Measurements from ENCODE around the gene CDKAL1. TPM values are rescaled to one million over a fixed set of nuclear protein-coding genes. Genes with fewer than 3 reads are reported as not detected.

CDKAL1 gene
- total and polyA plus RNA-seq, 2 experiments from 2014 or later = 12.2 to 13.7 TPM

GRCh38 chr6:21064756-21065340 lies 530.6 kb downstream of the CDKAL1 start:
- Histone ChIP-seq H3K27ac (no peak overlapping the region), H3K4me3 (no peak overlapping the region), H3K27me3 (no peaks in the 10 kb centered on the region), H3K9me3 (ENCODE audit: low read depth) (peaks cover 4% of the 10 kb centered on the region), H3K36me3 (no peaks in the 10 kb centered on the region), H3K4me1 (ENCODE audit: low read depth) (no peaks in the 10 kb centered on the region)
- DNase-seq (ENCODE audit: low read depth in 1 of 2, low spot score in 1 of 2) = peak in 1 of 2 donors; percentile 72
- TF ChIP-seq CTCF (IDR thresholded peaks at IDR 0.05; ENCODE audit: low read depth, low read length) = no peak

- TF ChIP-seq CTCF (IDR thresholded peaks at IDR 0.05; ENCODE audit: low read depth, low read length) = no peak
- Histone ChIP-seq H3K27ac (no peak overlapping the region), H3K4me3 (no peak overlapping the region), H3K27me3 (no peaks in the 10 kb centered on the region), H3K4me1 (ENCODE audit: low read depth) (no peaks in the 10 kb centered on the region), H3K9me3 (ENCODE audit: low read depth) (no peaks in the 10 kb centered on the region), H3K36me3 (no peaks in the 10 kb centered on the region)
- DNase-seq (ENCODE audit: low read depth in 1 of 2, low spot score in 1 of 2) = peak in 1 of 2 donors; percentile 14
Observed at GRCh38 chr6:21067521-21067920, 533.3 kb downstream of the CDKAL1 start.

- Histone ChIP-seq H3K4me3 (no peak overlapping the region), H3K36me3 (no peaks in the 10 kb centered on the region), H3K4me1 (ENCODE audit: low read depth) (no peaks in the 10 kb centered on the region), H3K27me3 (no peaks in the 10 kb centered on the region), H3K9me3 (ENCODE audit: low read depth) (no peaks in the 10 kb centered on the region), H3K27ac (no peak overlapping the region)
- DNase-seq (ENCODE audit: low read depth in 1 of 2, low spot score in 1 of 2) = peak in 1 of 2 donors; percentile 13
- no peak for TF ChIP-seq CTCF (IDR thresholded peaks at IDR 0.05; ENCODE audit: low read depth, low read length)
Observed at GRCh38 chr6:21070620-21071019, 536.4 kb downstream of the CDKAL1 start.

DNA sequence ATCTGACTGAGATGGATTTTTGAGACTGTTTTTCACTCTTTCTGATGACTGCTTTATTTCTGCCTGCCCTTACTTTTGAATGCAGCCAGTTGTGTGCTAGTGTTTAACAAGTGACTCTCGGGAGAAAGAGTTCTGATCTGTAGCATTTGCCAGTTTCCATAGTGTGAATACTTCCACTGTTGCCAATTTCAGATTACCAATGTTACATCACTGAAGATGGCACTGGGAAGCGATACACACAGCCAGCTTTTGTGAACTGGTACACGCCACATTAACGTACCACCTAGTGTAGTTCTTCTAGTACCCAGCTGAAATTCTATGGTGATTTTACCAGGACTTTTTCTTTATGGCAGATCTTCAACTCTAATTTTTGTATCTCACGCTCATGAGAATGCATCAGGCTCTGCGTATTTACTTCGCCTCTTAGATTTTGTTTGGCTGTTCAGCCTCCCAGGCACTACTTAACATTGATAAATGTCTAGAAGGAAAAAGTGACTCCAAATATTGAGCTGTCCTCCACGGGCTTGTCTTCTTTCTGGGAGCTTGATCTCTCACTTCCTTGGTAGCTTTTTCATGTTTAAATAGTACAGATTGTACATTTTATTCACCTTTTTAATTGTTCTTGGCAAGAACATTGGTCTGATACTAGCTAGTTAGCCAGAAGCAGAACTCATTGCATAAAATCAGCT lies 537.7 kb downstream of the CDKAL1 start:
- Histone ChIP-seq H3K27me3 (no peaks in the 10 kb centered on the region), H3K9me3 (ENCODE audit: low read depth) (no peaks in the 10 kb centered on the region), H3K36me3 (no peaks in the 10 kb centered on the region), H3K4me1 (ENCODE audit: low read depth) (no peaks in the 10 kb centered on the region), H3K27ac (no peak overlapping the region), H3K4me3 (no peak overlapping the region)
- no peak for TF ChIP-seq CTCF (IDR thresholded peaks at IDR 0.05; ENCODE audit: low read depth, low read length)
- no peak for DNase-seq (ENCODE audit: low read depth in 1 of 2, low spot score in 1 of 2)

DNA sequence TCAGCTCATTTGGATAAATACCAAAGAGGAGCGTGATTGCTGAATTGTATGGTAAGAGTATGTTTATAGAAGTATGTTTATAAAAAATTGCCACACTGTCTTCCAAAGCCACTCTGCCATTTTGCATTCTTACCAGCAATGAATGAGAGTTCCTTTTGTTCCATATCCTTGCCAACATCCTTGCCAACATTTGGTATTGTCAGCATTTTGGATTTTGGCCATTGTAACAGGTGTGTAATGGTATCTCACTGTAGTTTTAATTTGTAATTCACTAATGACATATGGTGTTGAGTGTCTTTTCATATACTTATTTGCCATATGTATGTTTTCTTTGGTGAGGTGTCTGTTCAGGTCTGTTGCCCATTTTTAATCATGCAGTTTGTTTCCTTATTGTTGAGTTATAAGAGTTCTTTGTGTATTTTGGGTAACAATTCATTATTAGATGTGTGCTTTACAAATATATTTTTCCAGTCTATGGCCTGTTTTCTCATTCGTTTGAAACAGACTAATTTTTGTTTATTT lies 539.1 kb downstream of the CDKAL1 start:
- H3K36me3 ChIP-seq = no peaks in the 10 kb centered on the region
- H3K27me3 ChIP-seq = no peaks in the 10 kb centered on the region
- TF ChIP-seq CTCF (IDR thresholded peaks at IDR 0.05; ENCODE audit: low read depth, low read length) = no peak
- no peak overlapping the region for H3K4me3 ChIP-seq
- DNase-seq (ENCODE audit: low read depth in 1 of 2, low spot score in 1 of 2) = no peak
- no peaks in the 10 kb centered on the region for H3K4me1 ChIP-seq (ENCODE audit: low read depth)
- no peaks in the 10 kb centered on the region for H3K9me3 ChIP-seq (ENCODE audit: low read depth)
- no peak overlapping the region for H3K27ac ChIP-seq

Measured in cardiac muscle cell (in vitro differentiated cells and primary cell).